Measurements from ENCODE around the gene CEP350.

DNA sequence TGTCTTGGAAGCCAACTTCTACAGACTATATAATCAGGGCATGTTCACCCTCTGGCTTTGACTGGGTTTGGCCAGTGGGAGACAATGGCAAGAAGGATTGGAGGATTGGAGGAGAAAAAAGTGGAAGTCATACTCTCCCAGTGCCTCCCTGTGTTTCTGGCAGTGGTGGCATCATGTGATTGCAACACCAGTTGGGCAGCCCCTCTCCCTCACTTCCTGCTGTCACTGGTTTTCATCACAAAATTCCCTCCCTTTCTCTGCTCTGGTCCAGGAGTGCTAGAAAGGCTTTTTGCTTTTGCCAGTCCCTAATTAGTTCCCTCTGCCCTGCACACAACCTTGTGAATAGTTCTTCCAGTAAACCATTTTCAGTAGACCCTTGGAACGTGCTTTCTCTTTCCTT is 196.4 kb downstream of the CEP350 start:
- TF ChIP-seq POLR2A (IDR thresholded peaks at IDR 0.05), result no peak
- TF ChIP-seq, protein P1, sequence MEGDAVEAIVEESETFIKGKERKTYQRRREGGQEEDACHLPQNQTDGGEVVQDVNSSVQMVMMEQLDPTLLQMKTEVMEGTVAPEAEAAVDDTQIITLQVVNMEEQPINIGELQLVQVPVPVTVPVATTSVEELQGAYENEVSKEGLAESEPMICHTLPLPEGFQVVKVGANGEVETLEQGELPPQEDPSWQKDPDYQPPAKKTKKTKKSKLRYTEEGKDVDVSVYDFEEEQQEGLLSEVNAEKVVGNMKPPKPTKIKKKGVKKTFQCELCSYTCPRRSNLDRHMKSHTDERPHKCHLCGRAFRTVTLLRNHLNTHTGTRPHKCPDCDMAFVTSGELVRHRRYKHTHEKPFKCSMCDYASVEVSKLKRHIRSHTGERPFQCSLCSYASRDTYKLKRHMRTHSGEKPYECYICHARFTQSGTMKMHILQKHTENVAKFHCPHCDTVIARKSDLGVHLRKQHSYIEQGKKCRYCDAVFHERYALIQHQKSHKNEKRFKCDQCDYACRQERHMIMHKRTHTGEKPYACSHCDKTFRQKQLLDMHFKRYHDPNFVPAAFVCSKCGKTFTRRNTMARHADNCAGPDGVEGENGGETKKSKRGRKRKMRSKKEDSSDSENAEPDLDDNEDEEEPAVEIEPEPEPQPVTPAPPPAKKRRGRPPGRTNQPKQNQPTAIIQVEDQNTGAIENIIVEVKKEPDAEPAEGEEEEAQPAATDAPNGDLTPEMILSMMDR (IDR thresholded peaks at IDR 0.05), result no peak

Data from adrenal gland (tissue), 5 donors.